GM18505 (cell line): Measurements from ENCODE around the gene BUB3.
"Not testable (repeated sequence)": the region's sequence is repeated elsewhere in the genome, so short reads cannot be mapped to it uniquely, and the experiment has no call there.

Experiments
- ATAC-seq: cut with Tn5 transposase; IDR thresholded peaks from one replicate; pipeline ENCODE4 v1.9.1; 2021; ENCODE audit not compliant: unreplicated experiment
- POLR2A ChIP-seq: IDR thresholded peaks from 4 replicates; pipeline ENCODE4 v1.6.1; 2011; ENCODE audit warnings: borderline replicate concordance; ENCODE audit not compliant: insufficient read depth, insufficient read length; ENCODE audit errors: extremely low read depth

Gene BUB3

DNA sequence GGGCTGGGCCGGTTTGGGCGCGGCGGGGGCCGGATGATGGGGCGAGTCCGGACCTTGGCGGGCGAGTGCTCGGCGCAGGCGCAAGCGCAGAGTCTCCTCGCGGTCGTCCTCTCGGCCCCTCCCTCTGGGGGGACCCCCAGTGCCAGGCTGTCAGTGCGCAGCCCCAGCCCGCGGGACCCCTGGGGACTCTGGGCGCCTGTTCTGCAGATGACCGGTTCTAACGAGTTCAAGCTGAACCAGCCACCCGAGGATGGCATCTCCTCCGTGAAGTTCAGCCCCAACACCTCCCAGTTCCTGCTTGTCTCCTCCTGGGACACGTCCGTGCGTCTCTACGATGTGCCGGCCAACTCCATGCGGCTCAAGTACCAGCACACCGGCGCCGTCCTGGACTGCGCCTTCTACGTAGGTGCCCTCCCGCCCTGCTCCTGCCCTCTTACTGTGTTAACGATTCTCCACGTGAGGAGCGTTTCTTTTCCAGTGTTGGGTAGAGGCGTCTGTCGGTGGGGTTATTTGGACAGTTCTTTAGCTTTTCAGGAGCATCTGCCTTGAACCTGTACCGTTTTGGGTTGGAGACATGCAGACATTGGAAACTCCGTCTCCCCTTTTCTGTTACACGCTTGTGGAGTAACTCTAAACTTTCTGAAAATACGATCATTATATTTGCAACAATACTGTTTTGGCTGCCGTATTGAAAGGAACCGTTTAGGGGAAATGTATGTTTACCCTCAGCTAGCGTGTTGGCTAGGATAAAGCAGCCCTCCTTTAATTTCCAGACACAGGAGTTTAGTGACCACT lies 706 bp downstream of the BUB3 start:
- TF ChIP-seq POLR2A: no peak
- ATAC-seq: peak; percentile 43

DNA sequence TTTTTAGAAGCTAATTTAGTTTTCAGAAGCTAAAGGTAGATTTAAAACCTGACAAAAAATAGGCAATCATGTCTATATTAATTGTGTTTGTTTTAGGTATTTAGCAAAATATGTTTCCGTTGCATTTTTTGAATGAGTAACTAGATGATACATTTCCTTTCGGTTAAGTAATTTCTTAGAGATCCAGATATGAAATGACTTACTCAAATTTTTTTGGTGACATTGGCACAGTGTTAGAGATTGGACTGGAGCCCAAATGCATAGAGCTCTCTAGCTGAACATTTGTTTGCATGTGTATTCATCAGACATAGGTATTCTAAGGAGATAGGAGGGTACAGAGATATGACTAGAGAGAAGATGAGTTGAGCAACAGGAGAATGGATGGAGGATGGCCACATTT lies 1.9 kb downstream of the BUB3 start:
- no peak for ATAC-seq
- TF ChIP-seq POLR2A: no peak

- TF ChIP-seq POLR2A: no peak
- no peak for ATAC-seq
These were observed 3.0 kb downstream of the BUB3 start for GRCh38 chr10:123157210-123157609.

DNA sequence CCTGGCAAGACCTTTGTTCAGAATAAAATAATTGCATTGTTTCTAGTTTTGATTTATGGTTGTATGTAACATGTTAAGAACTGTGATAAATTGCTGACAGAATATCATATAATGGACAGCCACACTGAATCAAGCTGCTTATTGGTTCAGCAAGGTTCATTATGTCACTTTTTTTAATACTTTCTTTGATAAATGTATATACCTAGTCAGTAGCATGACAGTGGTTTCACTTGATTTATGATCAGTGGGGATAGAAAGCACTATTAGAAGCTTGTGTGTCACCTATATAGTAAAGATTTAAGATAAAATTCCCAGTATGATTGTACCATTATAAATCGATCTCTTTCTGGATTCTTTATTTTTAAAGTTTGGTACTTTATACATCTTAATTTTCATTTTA lies 4.5 kb downstream of the BUB3 start:
- no peak for TF ChIP-seq POLR2A
- ATAC-seq: no peak

GRCh38 chr10:123160311-123160980 lies 6.2 kb downstream of the BUB3 start:
- TF ChIP-seq POLR2A: no peak
- no peak for ATAC-seq

DNA sequence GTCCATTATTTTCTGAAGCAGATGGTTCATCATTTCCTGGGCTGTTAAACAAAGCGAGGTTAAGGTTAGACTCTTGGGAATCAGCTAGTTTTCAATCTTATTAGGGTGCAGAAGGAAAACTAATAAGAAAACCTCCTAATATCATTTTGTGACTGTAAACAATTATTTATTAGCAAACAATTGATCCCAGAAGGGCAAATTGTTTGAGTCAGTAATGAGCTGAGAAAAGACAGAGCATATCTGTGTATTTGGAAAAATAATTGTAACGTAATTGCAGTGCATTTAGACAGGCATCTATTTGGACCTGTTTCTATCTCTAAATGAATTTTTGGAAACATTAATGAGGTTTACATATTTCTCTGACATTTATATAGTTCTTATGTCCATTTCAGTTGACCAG lies 10.1 kb downstream of the BUB3 start:
- no peak for ATAC-seq
- TF ChIP-seq POLR2A: no peak

DNA sequence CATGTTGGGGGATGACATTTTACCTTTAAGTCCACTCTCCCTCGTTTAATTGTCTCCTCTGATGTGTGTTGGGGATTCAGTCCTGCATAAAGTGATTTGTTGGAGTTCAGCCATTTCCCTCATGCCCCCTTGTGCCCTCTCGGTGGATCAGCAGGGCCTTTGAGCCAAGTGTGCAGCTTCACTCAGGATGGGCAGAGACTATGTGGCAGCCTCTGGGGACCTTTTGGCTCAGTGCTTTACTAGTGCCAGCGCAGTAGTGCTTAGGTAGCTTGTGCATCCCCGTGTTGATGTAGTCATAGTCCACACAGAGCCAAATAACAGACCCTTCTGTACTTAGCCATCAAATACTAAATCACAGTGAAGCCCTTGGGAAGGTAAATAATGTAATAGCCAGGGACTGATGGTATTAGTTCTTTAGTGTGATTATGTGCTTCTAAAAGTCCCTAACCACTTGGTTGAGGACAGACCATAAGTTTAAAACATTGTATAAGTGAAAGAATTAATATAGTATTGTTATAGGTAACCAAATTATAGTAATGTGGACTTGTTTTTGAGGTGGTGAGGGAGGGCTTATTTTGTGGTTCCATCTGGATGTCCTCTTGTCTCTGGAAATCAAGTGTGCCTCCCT lies 11.4 kb downstream of the BUB3 start:
- no peak for TF ChIP-seq POLR2A
- ATAC-seq: no peak

DNA sequence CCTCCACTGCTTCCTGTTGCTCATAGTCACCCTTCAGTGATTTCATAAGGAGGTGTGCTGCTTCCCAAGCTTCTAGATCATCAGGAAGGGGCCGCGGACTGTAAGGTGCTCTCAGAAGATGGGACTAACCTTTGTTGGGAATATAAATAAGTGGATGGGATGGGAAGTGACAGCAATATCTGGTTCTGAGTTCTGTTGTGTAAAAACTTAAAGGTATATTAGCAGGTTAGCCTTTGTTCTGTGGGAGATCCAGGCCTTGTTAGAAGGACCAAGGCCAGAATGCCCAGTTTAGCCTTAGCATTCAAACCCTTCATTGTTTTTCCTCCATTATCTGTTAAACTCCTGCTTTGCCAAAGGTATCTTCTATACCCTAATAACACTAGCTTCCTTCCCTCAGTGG lies 12.4 kb downstream of the BUB3 start:
- ATAC-seq: no peak
- TF ChIP-seq POLR2A: no peak

DNA sequence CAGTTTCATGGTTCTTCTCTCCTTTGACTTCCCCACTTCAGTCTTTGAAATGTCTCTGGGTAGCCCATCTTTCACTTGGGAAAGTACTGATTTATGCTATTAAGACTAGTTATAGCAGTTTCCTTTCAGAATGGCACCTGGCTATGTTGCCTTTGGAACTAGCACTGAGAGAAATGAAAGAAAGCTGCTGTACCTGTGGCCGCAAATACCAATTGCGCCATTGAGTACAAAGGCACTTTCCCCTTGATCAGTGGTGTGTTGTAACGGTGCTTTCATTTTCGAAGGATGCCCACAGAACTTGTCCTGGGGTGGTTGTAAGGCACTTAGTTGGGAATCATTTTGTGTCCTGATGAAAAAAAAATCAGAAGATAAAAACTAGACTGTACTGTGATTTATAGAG lies 16.8 kb downstream of the BUB3 start:
- TF ChIP-seq POLR2A: no peak
- ATAC-seq: no peak

DNA sequence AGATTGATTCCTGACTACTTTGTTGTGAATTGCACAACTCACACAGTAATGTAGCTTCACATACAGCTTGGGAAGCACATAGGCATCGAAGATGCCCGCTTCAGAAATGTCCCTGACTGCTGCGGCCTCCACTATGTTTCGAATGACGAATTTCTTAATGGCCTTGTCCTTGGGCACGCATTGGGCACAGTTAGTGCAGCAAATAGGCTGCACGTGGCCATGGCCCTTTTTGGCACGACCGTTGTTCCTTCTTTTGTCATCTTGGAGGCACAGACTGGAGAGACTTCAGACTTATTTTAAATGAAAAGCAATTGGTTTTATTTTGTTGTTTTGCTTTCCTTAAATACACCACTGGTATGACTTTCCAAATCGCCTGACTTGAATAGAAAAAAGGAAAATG lies 17.4 kb downstream of the BUB3 start:
- ATAC-seq: not testable (repeated sequence)

DNA sequence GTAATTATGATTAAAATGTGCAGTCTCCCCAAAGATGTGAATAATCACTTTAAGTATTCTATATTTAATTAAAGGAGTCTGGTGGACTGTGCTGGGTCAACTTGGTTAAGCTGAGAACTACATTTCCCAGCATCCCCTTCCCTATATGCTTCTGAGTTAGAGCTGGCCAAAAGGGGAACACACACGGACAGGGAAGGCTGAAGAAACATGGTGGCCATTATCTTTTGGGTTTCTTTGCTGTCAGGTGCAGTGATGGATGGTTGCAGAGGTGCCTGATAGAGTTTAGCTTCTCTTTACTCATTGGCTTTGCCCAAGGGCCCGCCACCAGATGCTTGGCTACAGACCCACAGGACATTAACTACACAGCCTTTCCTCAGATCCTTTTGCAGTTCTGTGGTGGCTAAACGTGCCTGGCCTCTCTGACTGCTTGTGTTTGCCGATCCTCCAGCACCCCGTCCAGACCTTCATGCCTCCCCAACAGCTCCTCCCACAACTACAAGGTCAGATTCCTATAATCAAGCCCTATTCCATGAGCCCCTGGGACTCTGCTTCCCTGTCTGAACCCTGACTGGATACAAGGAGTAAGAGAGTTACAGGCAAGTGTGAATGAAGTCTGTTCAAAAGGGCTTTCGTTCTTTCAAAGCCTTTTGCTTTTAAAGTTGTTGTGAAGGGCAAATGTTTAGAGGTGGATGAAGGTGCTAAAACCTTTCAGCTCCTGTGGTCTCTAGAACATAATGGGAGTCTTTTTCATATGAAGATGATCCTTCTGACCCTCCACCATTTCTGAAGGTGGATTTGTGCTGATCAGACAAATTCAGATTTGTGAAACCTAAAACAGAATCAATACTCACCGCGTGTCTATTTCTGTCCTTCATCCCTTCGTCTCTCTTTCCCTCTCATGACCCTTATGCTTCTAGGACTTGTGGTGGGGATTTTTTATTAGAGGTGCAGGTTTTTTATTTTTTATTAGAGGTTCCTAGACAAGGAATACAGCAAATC lies 21.5 kb downstream of the BUB3 start:
- no peak for ATAC-seq
- no peak for TF ChIP-seq POLR2A

DNA sequence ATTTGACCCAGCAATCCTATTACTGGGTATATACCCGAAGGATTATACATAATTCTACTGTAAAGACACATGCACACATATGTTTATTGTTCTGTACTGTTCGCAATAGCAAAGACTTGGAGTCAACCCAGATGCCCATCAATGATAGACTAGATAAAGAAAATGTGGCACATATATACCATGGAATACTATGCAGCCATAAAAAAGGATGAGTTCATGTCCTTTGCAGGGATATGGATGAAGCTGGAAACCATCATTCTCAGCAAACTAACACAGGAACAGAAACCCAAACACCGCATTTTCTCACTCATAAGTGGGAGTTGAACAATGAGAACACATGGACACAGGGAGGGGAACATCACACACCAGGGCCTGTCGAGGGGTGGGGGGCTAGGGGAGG lies 24.2 kb downstream of the BUB3 start:
- ATAC-seq: not testable (repeated sequence)
